ENCODE results near the gene AIMP2. TPM values are rescaled to one million over a fixed set of nuclear protein-coding genes. Genes with fewer than 3 reads are reported as not detected.

AIMP2 gene
- total and polyA plus RNA-seq, 2 donors (not counting 3 experiments of a cell fraction or from before 2014, with no cell fraction given), result 45.6 to 67.7 TPM

GRCh38 chr7:6015917-6016652, 7.0 kb downstream of the AIMP2 start:
- intact Hi-C loops (cut with micrococcal nuclease) (no loop called here), dilution Hi-C loops (cut with MboI; ENCODE audit: extremely low pct_ligation_motif_present, low sequenced_read_pairs) (no loop called here)
- TF ChIP-seq JUN (IDR thresholded peaks at IDR 0.05; ENCODE audit: borderline replicate concordance, insufficient read depth, insufficient read length, low read depth) (no peak), EZH2 (IDR thresholded peaks at IDR 0.05; ENCODE audit: borderline replicate concordance, low read depth, low read length, severe bottlenecking) (no peak), MAX (IDR thresholded peaks at IDR 0.05; ENCODE audit: insufficient read depth, insufficient read length) (no peak), POLR2A (IDR thresholded peaks at IDR 0.05; ENCODE audit: low read depth, low read length) (no peak)
- Histone ChIP-seq H3K4me1 (ENCODE audit: control insufficient read depth, extremely low read depth, insufficient read depth, low read length) (no peaks in the 10 kb centered on the region), H3K36me3 (ENCODE audit: control insufficient read depth in 2 of 2, extremely low read depth in 1 of 2, insufficient read depth in 2 of 2, low read length in 2 of 2) (peaks cover 12 to 16% of the 10 kb centered on the region in 2 experiments), H2AFZ (ENCODE audit: low read depth, low read length) (no peak overlapping the region), H3K9me3 (replicated peaks; ENCODE audit: control insufficient read depth, insufficient read depth, low read length) (no peaks in the 10 kb centered on the region), H4K20me1 (replicated peaks; ENCODE audit: control insufficient read depth, extremely low read depth, insufficient read depth, low read length) (no peaks in the 10 kb centered on the region), H3K9ac (replicated peaks; ENCODE audit: extremely low read depth, insufficient read depth, low read length) (no peak overlapping the region), H3K27me3 (ENCODE audit: control insufficient read depth in 2 of 2, insufficient read depth in 2 of 2, low read length in 2 of 2) (no peaks in the 10 kb centered on the region), H3K27ac (ENCODE audit: insufficient read depth, low read depth, low read length) (no peak overlapping the region), H3K79me2 (ENCODE audit: control insufficient read depth, insufficient read depth, low read length) (peaks cover 20% of the 10 kb centered on the region), H3K9me1 (replicated peaks; ENCODE audit: control insufficient read depth, extremely low read depth, insufficient read depth, low read length) (no peaks in the 10 kb centered on the region), H3K4me2 (ENCODE audit: insufficient read depth, low read length) (no peak overlapping the region), H3K4me3 (replicated peaks in 1 of 3; ENCODE audit: insufficient read depth in 1 of 3, low read depth in 1 of 3, low read length in 3 of 3) (no peak overlapping the region)
- POLR2A ChIA-PET, result no interaction called here
- CTCF ChIA-PET, result interaction anchor here (1.3 kb wide), 1 partner anchor 24 kb away, joined by 3 read pairs; no protein-coding TSS in a partner anchor
- no TSS peak for BruUV-seq (replicated peaks)
- FAIRE-seq (no peak), DNase-seq (ENCODE audit: low read depth, low spot score) (no peak)

- Histone ChIP-seq H2AFZ (ENCODE audit: low read depth, low read length) (no peak overlapping the region), H3K27me3 (ENCODE audit: control insufficient read depth in 2 of 2, insufficient read depth in 2 of 2, low read length in 2 of 2) (no peaks in the 10 kb centered on the region), H3K9me1 (replicated peaks; ENCODE audit: control insufficient read depth, extremely low read depth, insufficient read depth, low read length) (no peaks in the 10 kb centered on the region), H3K79me2 (ENCODE audit: control insufficient read depth, insufficient read depth, low read length) (peaks cover 15% of the 10 kb centered on the region), H3K9me3 (replicated peaks; ENCODE audit: control insufficient read depth, insufficient read depth, low read length) (no peaks in the 10 kb centered on the region), H3K9ac (replicated peaks; ENCODE audit: extremely low read depth, insufficient read depth, low read length) (no peak overlapping the region), H4K20me1 (replicated peaks; ENCODE audit: control insufficient read depth, extremely low read depth, insufficient read depth, low read length) (no peaks in the 10 kb centered on the region), H3K4me3 (replicated peaks in 1 of 3; ENCODE audit: insufficient read depth in 1 of 3, low read depth in 1 of 3, low read length in 3 of 3) (no peak overlapping the region), H3K4me1 (ENCODE audit: control insufficient read depth, extremely low read depth, insufficient read depth, low read length) (no peaks in the 10 kb centered on the region), H3K36me3 (ENCODE audit: control insufficient read depth in 2 of 2, extremely low read depth in 1 of 2, insufficient read depth in 2 of 2, low read length in 2 of 2) (peaks cover 12 to 16% of the 10 kb centered on the region in 2 experiments), H3K4me2 (ENCODE audit: insufficient read depth, low read length) (no peak overlapping the region), H3K27ac (ENCODE audit: insufficient read depth, low read depth, low read length) (no peak overlapping the region)
- ChIA-PET POLR2A (no interaction called here), CTCF (no interaction called here)
- no TSS peak for BruUV-seq (replicated peaks)
- intact Hi-C loops (cut with micrococcal nuclease) (no loop called here), dilution Hi-C loops (cut with MboI; ENCODE audit: extremely low pct_ligation_motif_present, low sequenced_read_pairs) (no loop called here)
- no peak for FAIRE-seq
- no peak for TF ChIP-seq MAX (IDR thresholded peaks at IDR 0.05; ENCODE audit: insufficient read depth, insufficient read length)
- no peak for DNase-seq (ENCODE audit: low read depth, low spot score)
Measured at GRCh38 chr7:6016653-6016966, 7.5 kb downstream of the AIMP2 start.

All from endothelial cell of umbilical vein (primary cell).